GM21786 (cell line): ENCODE measurements around the gene SLC41A1.

Source experiments
- ATAC-seq: cut with Tn5 transposase; IDR thresholded peaks from one replicate; pipeline ENCODE4 v1.9.1; 2021; ENCODE audit not compliant: unreplicated experiment

Gene SLC41A1

GRCh38 chr1:205791568-205792180 lies 21.3 kb downstream of the SLC41A1 start:
- peak; percentile 56 for ATAC-seq

GRCh38 chr1:205787287-205787916 lies 25.6 kb downstream of the SLC41A1 start:
- ATAC-seq, result no peak

- ATAC-seq, result no peak
These were observed 26.4 kb downstream of the SLC41A1 start for GRCh38 chr1:205786601-205787000.

- no peak for ATAC-seq
These were observed 27.6 kb downstream of the SLC41A1 start for GRCh38 chr1:205785446-205785845.

GRCh38 chr1:205783904-205784303 lies 29.1 kb downstream of the SLC41A1 start:
- ATAC-seq, result no peak

- no peak for ATAC-seq
These were observed 29.6 kb downstream of the SLC41A1 start for GRCh38 chr1:205783433-205783795.

GRCh38 chr1:205782627-205783432 lies 30.2 kb downstream of the SLC41A1 start:
- ATAC-seq, result no peak

- no peak for ATAC-seq
These were observed 32.7 kb downstream of the SLC41A1 start for GRCh38 chr1:205780335-205780734.

GRCh38 chr1:205777994-205778393 lies 35.0 kb downstream of the SLC41A1 start:
- no peak for ATAC-seq

- no peak for ATAC-seq
These were observed 37.3 kb downstream of the SLC41A1 start for GRCh38 chr1:205775717-205776056.

GRCh38 chr1:205775015-205775716 lies 37.8 kb downstream of the SLC41A1 start, which contains the start of gene RAB29:
TSS of gene RAB29 (minus strand) at chr1:205775482. CDS start at chr1:205774956, 526 bp downstream.
- peak; percentile 76 for ATAC-seq

GRCh38 chr1:205774198-205775014 lies 38.6 kb downstream of the SLC41A1 start:
- ATAC-seq, result peak; percentile 28

GRCh38 chr1:205772607-205773032 lies 40.4 kb downstream of the SLC41A1 start:
- ATAC-seq, result no peak

GRCh38 chr1:205770618-205771017 lies 42.4 kb downstream of the SLC41A1 start:
- no peak for ATAC-seq

GRCh38 chr1:205769641-205770365 lies 43.2 kb downstream of the SLC41A1 start:
- ATAC-seq, result no peak

- ATAC-seq, result no peak
These were observed 45.8 kb downstream of the SLC41A1 start for GRCh38 chr1:205767248-205767647.

- ATAC-seq, result no peak
These were observed 46.4 kb downstream of the SLC41A1 start for GRCh38 chr1:205766570-205766969.

- ATAC-seq, result no peak
These were observed 47.0 kb downstream of the SLC41A1 start for GRCh38 chr1:205766038-205766437.

GRCh38 chr1:205764578-205764977 lies 48.4 kb downstream of the SLC41A1 start:
- no peak for ATAC-seq

GRCh38 chr1:205763980-205764379 lies 49.0 kb downstream of the SLC41A1 start:
- no peak for ATAC-seq
